ENCODE measurements around the gene NR2C1.
A peak's percentile ranks its signal among the peaks of the same experiment; 100 is the strongest.

The NR2C1 gene

DNA sequence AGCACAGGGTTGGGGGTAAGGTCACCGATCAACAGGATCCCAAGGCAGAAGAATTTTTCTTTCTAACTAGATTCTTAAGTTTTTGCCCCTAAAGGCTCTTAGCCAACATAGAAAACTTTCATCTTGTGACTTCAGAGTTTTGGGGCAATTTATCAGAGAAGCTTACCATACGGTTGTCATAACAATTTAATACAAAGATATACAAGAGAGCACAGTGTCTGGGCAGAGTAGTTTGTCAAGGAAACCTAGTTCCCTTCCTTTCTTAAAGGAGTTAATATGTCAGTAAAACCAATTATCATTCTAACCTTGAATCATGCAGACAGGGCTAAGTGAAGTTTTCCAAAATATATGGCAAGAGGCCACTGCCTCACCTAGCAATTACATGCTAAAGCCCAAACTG, 18.4 kb downstream of the NR2C1 start:
- no peaks in the 10 kb centered on the region for H3K9me3 ChIP-seq (ENCODE audit: control insufficient read depth, insufficient read depth, low read depth, low read length)
- H3K27me3 ChIP-seq (ENCODE audit: control insufficient read depth, insufficient read depth, low read length) = no peaks in the 10 kb centered on the region
- H3K9ac ChIP-seq (ENCODE audit: low read length) = no peak overlapping the region
- H3K4me1 ChIP-seq (ENCODE audit: control insufficient read depth, insufficient read depth, low read length) = no peaks in the 10 kb centered on the region
- H3K36me3 ChIP-seq (ENCODE audit: control insufficient read depth, insufficient read depth, low read length) = peaks cover 88% of the 10 kb centered on the region
- no peak overlapping the region for H3K27ac ChIP-seq (ENCODE audit: low read depth, low read length)
- no peak overlapping the region for H3K4me3 ChIP-seq (ENCODE audit: low read depth, low read length)

GRCh38 chr12:95054206-95054605, 19.2 kb downstream of the NR2C1 start:
- H3K36me3 ChIP-seq (ENCODE audit: control insufficient read depth, insufficient read depth, low read length) = peaks cover 85% of the 10 kb centered on the region

DNA sequence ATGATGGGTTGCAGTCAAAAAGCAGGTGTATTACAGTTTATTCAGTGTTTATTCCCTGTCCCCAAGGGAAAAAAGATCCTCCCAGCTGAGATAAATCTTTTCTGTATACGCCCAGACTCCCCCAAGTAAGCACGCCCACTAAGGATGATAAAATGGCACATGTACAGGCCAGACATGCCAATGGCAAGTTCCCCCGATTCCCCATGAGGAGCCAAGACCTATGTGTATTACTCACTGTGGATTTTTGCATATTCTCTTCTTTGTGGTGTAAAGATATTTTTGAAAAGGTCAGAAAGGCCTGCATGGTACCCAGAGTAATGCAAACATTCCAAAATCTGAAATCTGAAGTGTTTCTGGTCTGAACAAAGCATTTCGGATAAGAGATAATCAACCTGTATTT, 22.2 kb downstream of the NR2C1 start:
- Histone ChIP-seq H3K27ac (ENCODE audit: low read depth, low read length) (no peak overlapping the region), H3K9ac (ENCODE audit: low read length) (no peak overlapping the region), H3K9me3 (ENCODE audit: control insufficient read depth, insufficient read depth, low read depth, low read length) (no peaks in the 10 kb centered on the region), H3K27me3 (ENCODE audit: control insufficient read depth, insufficient read depth, low read length) (no peaks in the 10 kb centered on the region), H3K4me1 (ENCODE audit: control insufficient read depth, insufficient read depth, low read length) (no peaks in the 10 kb centered on the region), H3K36me3 (ENCODE audit: control insufficient read depth, insufficient read depth, low read length) (peaks cover 85% of the 10 kb centered on the region), H3K4me3 (ENCODE audit: low read depth, low read length) (no peak overlapping the region)

More at GRCh38 chr12:95054206-95054605, 19.2 kb downstream of the NR2C1 start:
- Histone ChIP-seq H3K9ac (ENCODE audit: low read length) (no peak overlapping the region), H3K27ac (ENCODE audit: low read depth, low read length) (no peak overlapping the region), H3K4me3 (ENCODE audit: low read depth, low read length) (no peak overlapping the region), H3K4me1 (ENCODE audit: control insufficient read depth, insufficient read depth, low read length) (no peaks in the 10 kb centered on the region), H3K9me3 (ENCODE audit: control insufficient read depth, insufficient read depth, low read depth, low read length) (no peaks in the 10 kb centered on the region), H3K27me3 (ENCODE audit: control insufficient read depth, insufficient read depth, low read length) (no peaks in the 10 kb centered on the region)

DNA sequence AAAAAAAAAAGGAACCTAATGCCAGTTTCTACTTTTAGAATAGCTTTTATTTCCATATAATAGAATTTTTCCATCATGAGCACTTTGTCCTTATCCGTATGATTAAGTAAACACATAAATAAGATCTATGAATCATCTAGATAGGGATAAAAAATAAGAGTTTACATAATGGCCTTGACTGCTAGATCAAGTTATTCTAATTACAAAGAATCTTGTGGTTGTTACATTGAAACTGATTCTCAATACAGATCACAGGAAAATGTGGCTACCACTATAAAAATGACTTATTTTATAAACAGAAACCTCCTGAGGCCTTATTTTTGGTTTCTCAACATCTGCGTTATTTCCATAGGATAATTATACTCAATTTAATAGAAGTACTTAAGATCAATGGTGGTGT, 35.5 kb downstream of the NR2C1 start:
- no peaks in the 10 kb centered on the region for H3K9me3 ChIP-seq (ENCODE audit: control insufficient read depth, insufficient read depth, low read depth, low read length)
- H3K27ac ChIP-seq (ENCODE audit: low read depth, low read length) = no peak overlapping the region
- H3K4me1 ChIP-seq (ENCODE audit: control insufficient read depth, insufficient read depth, low read length) = no peaks in the 10 kb centered on the region
- H3K27me3 ChIP-seq (ENCODE audit: control insufficient read depth, insufficient read depth, low read length) = no peaks in the 10 kb centered on the region
- H3K4me3 ChIP-seq (ENCODE audit: low read depth, low read length) = no peak overlapping the region
- no peak overlapping the region for H3K9ac ChIP-seq (ENCODE audit: low read length)
- peaks cover 83% of the 10 kb centered on the region for H3K36me3 ChIP-seq (ENCODE audit: control insufficient read depth, insufficient read depth, low read length)

DNA sequence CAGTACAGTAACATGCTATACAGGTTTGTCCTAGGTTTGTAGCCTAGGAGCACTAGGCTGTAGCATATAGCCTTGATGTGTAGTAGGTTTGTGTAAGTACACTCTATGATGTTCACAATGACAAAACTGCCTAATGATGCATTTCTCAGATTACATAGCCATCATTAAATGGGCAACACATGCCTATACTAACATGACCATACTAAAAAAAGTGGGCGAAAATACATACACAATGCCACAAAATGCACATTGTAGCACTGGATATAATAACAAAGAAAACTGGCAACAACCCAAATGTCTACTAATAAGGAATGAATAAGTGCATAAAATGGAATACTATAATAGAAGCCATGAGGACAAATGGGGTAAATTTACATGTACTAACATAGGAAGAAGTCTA, 38.7 kb downstream of the NR2C1 start:
- Histone ChIP-seq H3K36me3 (ENCODE audit: control insufficient read depth, insufficient read depth, low read length) (peaks cover 79% of the 10 kb centered on the region), H3K9me3 (ENCODE audit: control insufficient read depth, insufficient read depth, low read depth, low read length) (no peaks in the 10 kb centered on the region), H3K4me3 (ENCODE audit: low read depth, low read length) (no peak overlapping the region), H3K4me1 (ENCODE audit: control insufficient read depth, insufficient read depth, low read length) (no peaks in the 10 kb centered on the region), H3K27ac (ENCODE audit: low read depth, low read length) (no peak overlapping the region), H3K27me3 (ENCODE audit: control insufficient read depth, insufficient read depth, low read length) (no peaks in the 10 kb centered on the region), H3K9ac (ENCODE audit: low read length) (no peak overlapping the region)

DNA sequence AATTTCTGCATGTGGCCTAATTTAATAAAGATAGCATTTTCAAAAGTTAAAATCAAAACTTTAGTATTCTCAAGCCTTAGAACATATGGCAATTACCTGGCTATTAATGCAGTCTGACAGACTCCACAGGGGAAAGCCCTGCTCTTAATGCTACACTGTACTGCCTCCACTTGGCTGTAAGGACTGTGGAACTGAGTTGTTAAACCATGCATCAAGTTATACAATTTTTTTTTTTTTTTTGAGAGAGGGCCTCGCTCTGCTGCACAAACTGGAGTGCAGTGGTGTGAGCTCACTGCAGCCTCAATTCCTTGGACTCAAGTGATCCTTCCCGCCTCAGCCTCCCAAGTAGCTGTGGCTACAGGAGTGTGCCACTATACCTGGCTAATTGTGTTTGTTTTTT, 50.9 kb downstream of the NR2C1 start:
- Histone ChIP-seq H3K27ac (ENCODE audit: low read depth, low read length) (no peak overlapping the region), H3K27me3 (ENCODE audit: control insufficient read depth, insufficient read depth, low read length) (no peaks in the 10 kb centered on the region), H3K4me1 (ENCODE audit: control insufficient read depth, insufficient read depth, low read length) (no peaks in the 10 kb centered on the region), H3K4me3 (ENCODE audit: low read depth, low read length) (no peak overlapping the region), H3K9ac (ENCODE audit: low read length) (no peak overlapping the region), H3K9me3 (ENCODE audit: control insufficient read depth, insufficient read depth, low read depth, low read length) (no peaks in the 10 kb centered on the region), H3K36me3 (ENCODE audit: control insufficient read depth, insufficient read depth, low read length) (peaks cover 24% of the 10 kb centered on the region)

- Histone ChIP-seq H3K27me3 (ENCODE audit: control insufficient read depth, insufficient read depth, low read length) (no peaks in the 10 kb centered on the region), H3K4me1 (ENCODE audit: control insufficient read depth, insufficient read depth, low read length) (no peaks in the 10 kb centered on the region), H3K36me3 (ENCODE audit: control insufficient read depth, insufficient read depth, low read length) (peaks cover 6% of the 10 kb centered on the region), H3K27ac (ENCODE audit: low read depth, low read length) (no peak overlapping the region), H3K9ac (ENCODE audit: low read length) (no peak overlapping the region), H3K9me3 (ENCODE audit: control insufficient read depth, insufficient read depth, low read depth, low read length) (no peaks in the 10 kb centered on the region), H3K4me3 (ENCODE audit: low read depth, low read length) (no peak overlapping the region)
Measured at GRCh38 chr12:95017482-95017881, 55.9 kb downstream of the NR2C1 start.

DNA sequence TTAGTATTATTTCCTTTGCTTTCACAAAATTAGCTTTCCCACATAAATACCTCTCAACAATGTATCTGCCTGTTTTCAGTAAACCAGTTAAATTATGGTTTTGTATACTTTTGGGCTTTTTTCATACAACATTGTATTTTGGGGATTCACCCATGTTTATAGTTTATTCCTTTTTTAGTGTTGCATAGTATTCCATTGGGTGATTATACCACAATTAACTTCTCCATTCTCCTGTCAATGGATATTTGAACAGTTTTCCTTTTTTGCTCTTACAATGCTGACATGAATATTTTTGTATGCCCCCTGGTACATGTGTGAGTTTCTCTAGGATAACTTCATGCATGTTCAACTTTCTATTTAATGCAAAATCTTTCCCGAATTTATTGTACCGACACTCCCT, 57.3 kb downstream of the NR2C1 start:
- H3K27me3 ChIP-seq (ENCODE audit: control insufficient read depth, insufficient read depth, low read length) = no peaks in the 10 kb centered on the region
- no peak overlapping the region for H3K4me3 ChIP-seq (ENCODE audit: low read depth, low read length)
- H3K4me1 ChIP-seq (ENCODE audit: control insufficient read depth, insufficient read depth, low read length) = no peaks in the 10 kb centered on the region
- H3K27ac ChIP-seq (ENCODE audit: low read depth, low read length) = no peak overlapping the region
- no peak overlapping the region for H3K9ac ChIP-seq (ENCODE audit: low read length)
- H3K9me3 ChIP-seq (ENCODE audit: control insufficient read depth, insufficient read depth, low read depth, low read length) = no peaks in the 10 kb centered on the region
- H3K36me3 ChIP-seq (ENCODE audit: control insufficient read depth, insufficient read depth, low read length) = no peaks in the 10 kb centered on the region; the same call in 1 of the 2 replicates

GRCh38 chr12:95014554-95014953, 58.9 kb downstream of the NR2C1 start:
- Histone ChIP-seq H3K9ac (ENCODE audit: low read length) (no peak overlapping the region), H3K27me3 (ENCODE audit: control insufficient read depth, insufficient read depth, low read length) (no peaks in the 10 kb centered on the region), H3K4me1 (ENCODE audit: control insufficient read depth, insufficient read depth, low read length) (no peaks in the 10 kb centered on the region), H3K27ac (ENCODE audit: low read depth, low read length) (no peak overlapping the region), H3K36me3 (ENCODE audit: control insufficient read depth, insufficient read depth, low read length) (no peaks in the 10 kb centered on the region), H3K9me3 (ENCODE audit: control insufficient read depth, insufficient read depth, low read depth, low read length) (no peaks in the 10 kb centered on the region), H3K4me3 (ENCODE audit: low read depth, low read length) (no peak overlapping the region)

- Histone ChIP-seq H3K9me3 (ENCODE audit: control insufficient read depth, insufficient read depth, low read depth, low read length) (peaks cover 13% of the 10 kb centered on the region; the same call in 1 of the 2 replicates), H3K4me3 (ENCODE audit: low read depth, low read length) (no peak overlapping the region), H3K4me1 (ENCODE audit: control insufficient read depth, insufficient read depth, low read length) (no peaks in the 10 kb centered on the region), H3K9ac (ENCODE audit: low read length) (no peak overlapping the region), H3K27me3 (ENCODE audit: control insufficient read depth, insufficient read depth, low read length) (no peaks in the 10 kb centered on the region), H3K36me3 (ENCODE audit: control insufficient read depth, insufficient read depth, low read length) (peaks cover 2% of the 10 kb centered on the region; the same call in 1 of the 2 replicates), H3K27ac (ENCODE audit: low read depth, low read length) (no peak overlapping the region)
Measured at GRCh38 chr12:95006206-95006605, 67.2 kb downstream of the NR2C1 start.

DNA sequence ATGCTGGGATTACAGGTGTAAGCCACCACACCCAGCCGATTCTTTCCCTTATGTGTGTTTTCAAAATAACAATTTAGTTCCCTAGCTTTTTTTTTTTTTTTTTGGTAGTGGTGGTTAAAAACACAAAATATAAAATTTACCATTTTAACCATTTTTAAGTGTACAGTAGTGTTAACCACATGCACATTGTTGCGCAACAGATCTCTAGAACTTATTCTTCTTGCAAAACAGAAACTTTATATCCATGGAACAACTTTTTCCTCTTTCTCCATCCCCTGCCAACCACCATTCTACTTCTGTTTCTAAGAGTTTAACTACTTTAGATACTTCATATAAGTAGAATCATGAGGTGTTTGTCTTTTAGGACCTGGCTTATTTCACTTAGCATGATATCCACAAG, 68.8 kb downstream of the NR2C1 start:
- Histone ChIP-seq H3K36me3 (ENCODE audit: control insufficient read depth, insufficient read depth, low read length) (peaks cover 15% of the 10 kb centered on the region), H3K27ac (ENCODE audit: low read depth, low read length) (no peak overlapping the region), H3K27me3 (ENCODE audit: control insufficient read depth, insufficient read depth, low read length) (no peaks in the 10 kb centered on the region), H3K4me1 (ENCODE audit: control insufficient read depth, insufficient read depth, low read length) (no peaks in the 10 kb centered on the region), H3K9me3 (ENCODE audit: control insufficient read depth, insufficient read depth, low read depth, low read length) (peaks cover 13% of the 10 kb centered on the region; the same call in 1 of the 2 replicates), H3K4me3 (ENCODE audit: low read depth, low read length) (no peak overlapping the region), H3K9ac (ENCODE audit: low read length) (no peak overlapping the region)

DNA sequence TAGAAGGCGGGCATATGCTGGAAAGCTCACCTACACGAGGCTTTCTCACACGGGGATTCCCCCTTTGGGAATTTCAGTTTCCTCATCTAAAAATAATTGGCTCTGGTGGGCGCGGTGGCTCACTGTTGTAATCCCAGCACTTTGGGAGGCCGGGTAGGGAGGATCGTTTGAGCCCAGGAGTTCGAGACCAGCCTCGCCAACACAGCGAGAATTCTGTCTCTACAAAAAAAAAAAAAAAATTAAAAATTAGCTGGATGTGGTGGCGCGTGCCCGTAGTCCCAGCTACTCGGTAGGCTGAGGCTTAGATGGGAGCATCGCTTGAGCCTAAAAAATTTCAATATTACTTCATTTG, 69.5 kb downstream of the NR2C1 start:
- peak overlapping the region; percentile 95 for H3K4me3 ChIP-seq (ENCODE audit: low read depth, low read length)
- H3K4me1 ChIP-seq (ENCODE audit: control insufficient read depth, insufficient read depth, low read length) = no peaks in the 10 kb centered on the region
- H3K9ac ChIP-seq (ENCODE audit: low read length) = no peak overlapping the region
- no peaks in the 10 kb centered on the region for H3K27me3 ChIP-seq (ENCODE audit: control insufficient read depth, insufficient read depth, low read length)
- H3K27ac ChIP-seq (ENCODE audit: low read depth, low read length) = no peak overlapping the region
- H3K9me3 ChIP-seq (ENCODE audit: control insufficient read depth, insufficient read depth, low read depth, low read length) = peaks cover 13% of the 10 kb centered on the region; the same call in 1 of the 2 replicates
- H3K36me3 ChIP-seq (ENCODE audit: control insufficient read depth, insufficient read depth, low read length) = peaks cover 16% of the 10 kb centered on the region
